ENCODE measurements around the gene ZNF593OS.

Gene ZNF593OS

GRCh38 chr1:26158908-26159742 is 12.5 kb downstream of the ZNF593OS start, which contains the start of gene FAM110D:
Gene FAM110D, plus strand, starts transcription at chr1:26159079. Its CDS starts 2,213 bp downstream, at chr1:26161292.
- no peak for DNase-seq

- DNase-seq = no peak
These were observed 13.2 kb downstream of the ZNF593OS start for GRCh38 chr1:26158271-26158907.

- no peak for DNase-seq
These were observed 15.2 kb downstream of the ZNF593OS start for GRCh38 chr1:26156285-26157038.

DNA sequence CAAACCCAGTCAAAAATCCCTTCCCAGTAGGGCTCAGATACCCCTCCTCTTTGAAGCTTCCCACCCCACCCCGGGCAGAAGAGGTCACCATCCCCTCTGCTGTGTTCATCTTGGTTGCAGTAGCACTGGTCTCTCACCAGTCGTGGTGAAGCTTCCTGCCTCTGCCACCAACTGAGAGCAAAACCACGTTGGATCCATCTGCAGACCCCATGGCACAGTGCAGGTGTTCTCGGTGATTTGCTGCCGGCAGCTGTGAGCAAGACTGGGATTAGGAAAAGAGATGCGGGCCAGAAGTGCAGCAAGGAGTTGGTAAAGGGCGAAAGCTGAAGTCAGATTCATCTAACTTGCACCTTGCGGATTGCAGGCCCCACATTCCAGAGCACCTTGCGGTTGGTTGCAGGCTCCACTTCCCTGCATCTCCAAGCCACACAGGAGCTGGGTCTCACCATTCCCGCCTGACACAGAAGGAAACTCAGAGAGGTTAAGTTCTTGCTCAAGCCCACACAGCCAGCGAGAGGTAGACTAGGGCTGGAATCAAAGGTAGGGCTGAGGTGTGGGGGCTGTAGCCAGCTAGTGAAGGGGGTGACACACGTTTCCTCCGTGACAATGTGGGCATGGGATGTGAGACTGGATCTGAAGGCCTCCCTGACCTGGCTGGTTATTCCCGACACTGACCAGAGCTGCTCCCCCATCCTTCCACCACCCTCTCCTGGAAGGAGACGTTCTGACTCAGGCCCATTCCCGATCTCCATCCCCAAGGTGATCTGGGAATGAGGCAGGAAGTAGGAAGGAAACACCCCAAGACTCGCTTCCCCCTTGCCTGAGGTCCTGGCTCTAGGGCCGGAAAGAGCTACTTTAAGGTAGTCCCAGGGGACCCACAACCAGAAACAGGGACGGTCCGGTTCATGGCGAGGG is 16.0 kb downstream of the ZNF593OS start:
- DNase-seq = no peak

GRCh38 chr1:26154750-26155149 is 16.9 kb downstream of the ZNF593OS start:
- DNase-seq = no peak

GRCh38 chr1:26153966-26154532 is 17.6 kb downstream of the ZNF593OS start:
- DNase-seq = no peak

- no peak for DNase-seq
These were observed 22.7 kb downstream of the ZNF593OS start for GRCh38 chr1:26148887-26149286.

DNA sequence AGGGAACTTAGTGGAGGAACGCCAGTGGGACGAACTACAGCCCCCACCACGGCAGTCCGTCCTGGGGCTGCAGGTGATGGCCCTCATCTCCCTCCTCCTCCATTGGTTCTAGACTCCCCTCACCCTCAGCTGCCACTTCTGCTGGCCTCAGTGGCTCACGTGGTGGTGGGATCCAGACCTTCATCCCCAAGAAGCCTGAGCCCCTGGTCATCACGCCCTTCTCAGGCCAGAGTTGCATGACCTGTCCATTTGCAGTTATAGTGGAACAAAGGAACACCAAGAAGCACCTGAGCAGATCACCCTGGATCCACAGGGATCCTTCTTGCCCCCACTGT is 25.7 kb downstream of the ZNF593OS start:
- no peak for DNase-seq

DNA sequence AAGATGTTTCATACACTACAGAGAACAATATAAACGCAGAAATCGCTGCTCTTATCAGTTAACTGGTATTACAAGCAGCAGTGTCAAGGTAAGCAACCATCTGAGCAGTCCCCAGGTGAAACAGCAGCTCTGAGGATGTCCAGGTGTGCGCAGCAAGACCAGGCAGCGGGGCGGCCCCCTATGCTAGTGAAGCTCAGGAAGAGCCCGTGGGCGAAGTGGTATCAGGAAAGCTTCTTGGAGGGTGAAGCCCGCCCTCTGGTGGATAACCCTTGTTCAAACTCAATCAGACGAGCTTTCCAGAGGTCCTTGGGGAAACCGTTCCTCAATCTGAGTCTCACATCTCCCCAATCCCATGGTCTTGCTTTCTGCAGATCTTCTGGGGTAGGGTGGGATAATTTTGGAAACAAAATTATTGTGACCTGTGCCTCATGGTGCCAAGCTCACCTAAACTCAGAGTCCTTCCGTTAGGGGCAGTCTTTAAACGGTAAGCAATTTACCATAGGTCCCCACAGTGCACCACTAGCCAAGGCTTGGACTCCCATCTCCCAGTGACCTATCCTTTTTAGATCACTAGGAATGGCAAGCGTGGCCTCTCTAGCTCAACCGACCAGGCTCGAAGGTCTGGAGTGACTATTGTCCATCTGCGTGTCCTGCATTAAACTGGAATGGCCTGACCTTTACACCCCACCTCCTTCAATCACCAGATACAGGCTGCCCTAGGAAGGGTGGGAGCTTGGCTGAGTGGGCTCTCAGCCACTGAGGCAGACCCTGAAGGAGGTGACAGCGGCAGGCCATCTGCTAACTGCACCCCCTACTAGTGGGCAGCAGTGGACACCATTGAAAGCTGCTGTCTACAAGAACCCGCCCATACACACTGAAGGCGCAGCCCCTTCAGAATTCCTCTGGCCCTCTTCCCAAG is 26.3 kb downstream of the ZNF593OS start:
- no peak for DNase-seq

DNA sequence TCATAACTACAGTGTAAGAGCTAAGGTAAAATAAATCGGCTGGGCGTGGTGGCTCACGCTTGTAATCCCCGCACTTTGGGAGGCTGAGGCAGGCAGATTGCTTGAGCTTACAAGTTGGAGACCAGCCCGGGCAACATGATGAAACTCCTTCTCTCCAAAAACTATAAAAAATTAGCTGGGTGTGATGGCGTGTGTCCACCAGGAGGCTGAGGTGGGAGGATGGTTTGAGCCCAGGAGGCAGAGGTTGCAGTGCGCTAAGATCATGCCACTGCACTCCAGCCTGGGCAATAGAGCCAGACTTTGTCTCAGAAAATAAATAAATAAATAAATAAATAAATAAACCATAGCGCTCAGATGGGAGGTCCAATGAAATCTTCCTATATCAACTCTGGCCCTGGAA is 29.5 kb downstream of the ZNF593OS start:
- no peak for DNase-seq

DNA sequence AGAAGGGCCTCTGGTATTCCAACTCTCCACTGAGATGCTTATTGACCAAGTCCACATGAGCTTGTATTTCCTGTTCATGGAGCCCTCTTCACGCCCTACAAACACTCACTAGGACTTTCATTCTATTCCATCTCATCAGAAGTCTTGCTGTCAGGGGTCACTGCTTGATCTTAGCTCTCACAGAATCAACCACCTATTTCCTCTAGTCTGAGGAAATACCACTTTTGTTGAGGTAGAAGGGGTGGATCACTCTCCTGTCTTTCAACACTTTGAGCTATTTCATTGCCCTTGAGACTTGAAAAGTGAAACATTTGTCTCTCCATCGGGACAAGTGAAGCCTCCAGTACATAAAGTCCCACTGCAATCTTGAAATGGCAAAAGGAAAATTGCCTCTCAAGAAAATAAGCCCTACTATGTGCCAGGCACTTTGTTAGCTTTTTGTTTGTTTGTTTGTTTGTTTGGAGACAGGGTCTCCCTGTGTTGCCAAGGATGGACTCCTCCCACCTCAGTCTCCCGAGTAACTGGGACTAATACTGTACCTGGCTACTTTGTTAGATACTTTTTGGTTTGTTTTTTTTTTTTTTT is 32.6 kb downstream of the ZNF593OS start:
- no peak for DNase-seq

DNA sequence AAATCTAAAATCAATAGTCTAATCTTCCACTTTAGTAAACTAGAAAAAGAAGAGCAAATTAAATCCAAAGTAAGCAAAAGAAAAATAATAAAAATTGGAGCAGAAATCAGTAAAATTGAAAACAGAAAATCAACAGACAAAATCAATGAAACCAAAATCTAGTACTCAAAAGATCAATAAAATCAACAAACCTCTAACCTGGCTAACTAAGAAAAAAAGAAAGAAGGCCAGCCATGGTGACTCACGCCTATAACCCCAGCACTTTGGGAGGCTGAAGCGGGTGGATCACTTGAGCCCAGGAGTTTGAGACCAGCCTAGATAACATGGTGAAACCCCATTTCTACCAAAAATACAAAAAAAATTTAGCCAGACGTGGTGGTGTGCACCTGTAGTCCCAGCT is 37.2 kb downstream of the ZNF593OS start:
- no peak for DNase-seq

GRCh38 chr1:26132834-26133167 is 38.8 kb downstream of the ZNF593OS start:
- no peak for DNase-seq

GRCh38 chr1:26132128-26132833 is 39.4 kb downstream of the ZNF593OS start:
- no peak for DNase-seq

GRCh38 chr1:26130695-26131094 is 40.9 kb downstream of the ZNF593OS start:
- no peak for DNase-seq

GRCh38 chr1:26129778-26130177 is 41.9 kb downstream of the ZNF593OS start:
- DNase-seq = no peak

DNA sequence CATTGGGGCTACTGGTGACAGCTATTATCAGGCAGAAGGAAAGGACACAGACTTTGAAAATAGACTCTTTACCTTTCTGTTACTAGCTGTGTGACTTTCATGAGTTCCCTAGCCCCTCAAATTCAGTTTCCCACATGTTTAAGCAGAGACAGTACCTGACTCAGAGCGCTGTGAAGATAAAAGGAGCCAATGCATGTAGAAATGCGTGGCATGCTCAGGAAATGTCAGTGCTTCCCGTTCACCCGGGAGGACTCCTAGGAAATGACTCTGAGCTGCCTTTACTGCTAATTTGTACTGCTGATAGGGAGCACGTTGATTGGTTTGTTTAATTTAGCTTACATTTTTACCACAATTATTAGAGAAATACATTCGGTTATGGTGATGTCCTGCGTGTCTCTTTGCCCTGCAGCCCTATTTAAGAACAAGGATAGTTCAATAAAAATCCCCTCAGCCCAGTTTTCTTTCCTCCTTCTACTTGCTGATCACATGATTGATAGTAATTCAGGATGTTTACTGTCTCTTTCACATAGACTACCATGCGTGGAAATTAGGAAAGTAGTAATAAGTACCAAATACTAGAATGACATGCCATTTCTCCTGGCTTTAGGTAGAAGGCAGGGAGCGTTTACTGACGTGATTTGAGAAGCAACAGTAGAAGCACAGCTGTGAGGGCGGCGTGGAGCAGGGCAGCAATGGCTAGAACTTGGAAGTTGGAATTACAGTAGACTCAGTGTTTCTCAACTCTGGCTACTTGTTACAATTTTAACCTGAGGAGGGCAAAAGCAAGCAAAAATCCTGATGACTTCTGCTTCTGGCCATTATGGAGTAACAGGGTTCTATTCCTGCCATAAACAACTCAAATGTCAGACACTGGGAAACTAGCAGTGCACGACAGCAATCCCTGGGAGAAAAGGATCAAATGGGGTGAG is 44.1 kb downstream of the ZNF593OS start:
- DNase-seq = no peak

GRCh38 chr1:26126321-26127084 is 45.1 kb downstream of the ZNF593OS start:
- DNase-seq = peak; percentile 83
